Panc1 (cell line): ENCODE measurements around the gene SPIB. TPM values are rescaled to one million over a fixed set of nuclear protein-coding genes. Genes with fewer than 3 reads are reported as not detected.

Source experiments
- ATAC-seq: fragments of 200-7000 bp; cut with Tn5 transposase; 2 replicates; pipeline ENCODE4 v1.9.1; 2020; ENCODE audit warnings: mild to moderate bottlenecking, moderate library complexity
- BruUV-seq: library from RNA; stranded (reverse); fragments of 400-500 nt; replicated peaks from 2 replicates; lab custom pipeline; 2021; lab: Mats Ljungman, UMichigan
- CTCF ChIA-PET: fragments of 300-600 bp; sonication (Branson Sonifier 250); formaldehyde crosslinking; loops from one replicate; lab custom pipeline; 2022; ENCODE audit warnings: antibody characterized with exemption; lab: Charles Lee
- POLR2A ChIA-PET: fragments of 300-600 bp; sonication (Branson Sonifier 250); formaldehyde crosslinking; loops from one replicate; lab custom pipeline; 2022; ENCODE audit warnings: antibody characterized with exemption; lab: Charles Lee
- DNase-seq: peaks from one replicate; pipeline ENCODE4 v3.0.0-alpha.2; 2010; ENCODE audit warnings: low read depth, low spot score
- H3K27ac ChIP-seq: 2 replicates; pipeline ENCODE4 v1.5.1; 2011; ENCODE audit warnings: mild to moderate bottlenecking, low read length, inconsistent platforms
- H3K27me3 ChIP-seq: fragments of 200-500 bp; sonication (Bioruptor generic); 2 replicates; pipeline ENCODE4 v1.6.0; 2014; ENCODE audit warnings: low read length, inconsistent platforms; ENCODE audit not compliant: control insufficient read depth, insufficient read depth
- H3K36me3 ChIP-seq: fragments of 200-500 bp; sonication (Bioruptor generic); 2 replicates; pipeline ENCODE4 v1.5.1; 2014; ENCODE audit warnings: inconsistent platforms, mild to moderate bottlenecking, low read length, moderate library complexity; ENCODE audit not compliant: control insufficient read depth, insufficient read depth
- H3K4me1 ChIP-seq: 2 replicates; pipeline ENCODE4 v1.5.1; 2011; ENCODE audit warnings: inconsistent platforms, mild to moderate bottlenecking, low read length, moderate library complexity; ENCODE audit not compliant: control insufficient read depth, insufficient read depth
- H3K4me3 ChIP-seq, 2 experiments: 2 replicates each; pipeline ENCODE4 v1.5.1; 2011 to 2012; ENCODE audit warnings: low read depth in 2 of 2, low read length in 2 of 2, mild to moderate bottlenecking in 2 of 2, inconsistent platforms in 1 of 2, moderate library complexity in 1 of 2
- H3K9me3 ChIP-seq: fragments of 200-500 bp; sonication (Bioruptor generic); 2 replicates; pipeline ENCODE4 v1.5.1; 2014; ENCODE audit warnings: low read depth, mild to moderate bottlenecking, inconsistent platforms, low read length, moderate library complexity; ENCODE audit not compliant: control insufficient read depth, insufficient read depth
- POLR2AphosphoS5 ChIP-seq: IDR thresholded peaks from 2 replicates; pipeline ENCODE4 v1.6.1; 2012; ENCODE audit warnings: mild to moderate bottlenecking, low read depth, low read length, moderate library complexity
- SIN3A ChIP-seq: IDR thresholded peaks from 2 replicates; pipeline ENCODE4 v1.6.1; 2012; ENCODE audit warnings: low read depth, mild to moderate bottlenecking, low read length, moderate library complexity, borderline replicate concordance; ENCODE audit not compliant: insufficient read depth
- TCF7L2 ChIP-seq: IDR thresholded peaks from 2 replicates; pipeline ENCODE4 v1.6.1; 2011; ENCODE audit warnings: mild to moderate bottlenecking, low read depth, low read length, inconsistent platforms
- in situ Hi-C: cut with HindIII; loops from 2 replicates; pipeline ENCODE4 v1.10.0; 2016; ENCODE audit warnings: low sequenced_read_pairs, low pct_unique_long_range_greater_than_20kb
- intact Hi-C: fragments of 100-400 bp; cut with micrococcal nuclease; formaldehyde crosslinking; loops from one replicate; pipeline ENCODE4 v1.10.0; 2022; ENCODE audit not compliant: unreplicated experiment
- total RNA-seq: library from RNA; stranded (reverse); gene quantifications from one replicate; pipeline ENCODE4 v1.2.1, GENCODE V29; 2021; ENCODE audit not compliant: unreplicated experiment
- TF ChIP-seq, protein P1 (sequence below): fragments of 450-650 bp; IDR thresholded peaks from 2 replicates; pipeline ENCODE4 v1.5.1; 2017; ENCODE audit warnings: mild to moderate bottlenecking
- TF ChIP-seq, protein P2 (sequence below), 2 experiments: IDR thresholded peaks; 2 replicates each; pipeline ENCODE4 v1.6.1; 2011 to 2012; ENCODE audit warnings: low read depth in 2 of 2, control low read depth in 1 of 2, low read length in 1 of 2, mild to moderate bottlenecking in 1 of 2, moderate library complexity in 1 of 2; ENCODE audit not compliant: insufficient read depth in 1 of 2

The SPIB gene
- total RNA-seq, 1 experiment from 2014 or later: not detected

DNA sequence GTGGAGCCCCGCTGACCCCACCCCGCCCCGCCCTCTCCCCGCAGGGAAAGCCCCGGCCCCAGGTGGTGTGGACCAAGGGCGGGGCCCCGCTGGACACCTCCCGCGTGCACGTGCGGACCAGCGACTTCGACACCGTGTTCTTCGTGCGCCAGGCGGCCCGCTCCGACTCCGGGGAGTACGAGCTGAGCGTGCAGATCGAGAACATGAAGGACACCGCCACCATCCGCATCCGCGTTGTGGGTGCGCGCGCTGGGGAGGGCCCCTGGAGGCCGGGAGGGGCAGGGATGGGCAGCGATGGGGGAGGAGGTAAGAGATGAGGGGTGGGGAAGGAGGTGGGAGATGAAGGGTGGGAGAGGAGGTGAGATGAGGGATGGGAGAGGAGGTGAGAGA is 40.3 kb downstream of the SPIB start:
- no peak overlapping the region for H3K4me3 ChIP-seq
- intact Hi-C loops: no loop called here

DNA sequence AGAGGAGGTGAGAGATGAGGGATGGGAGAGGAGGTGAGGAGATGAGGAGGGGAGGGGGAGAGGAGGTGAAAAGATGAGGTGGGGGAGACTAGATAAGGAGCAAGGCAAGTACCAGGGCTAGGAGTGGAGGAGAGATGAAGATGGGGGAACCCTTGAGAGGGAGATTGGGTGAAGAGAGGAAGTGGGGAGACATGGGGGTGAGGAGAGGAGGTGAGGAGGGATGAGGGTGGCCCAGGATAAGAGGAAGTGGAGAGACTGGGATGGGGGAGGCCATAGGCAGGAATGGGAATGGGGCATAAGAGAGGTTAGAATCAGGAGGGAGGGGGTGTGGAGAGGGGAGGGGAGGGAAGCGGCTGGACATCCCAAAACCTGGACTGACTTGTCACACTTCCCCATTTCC is 40.9 kb downstream of the SPIB start:
- H3K9me3 ChIP-seq: no peaks in the 10 kb centered on the region
- H3K27ac ChIP-seq: no peak overlapping the region
- TF ChIP-seq POLR2AphosphoS5: no peak
- TF ChIP-seq SIN3A: no peak
- TF ChIP-seq, protein P1, sequence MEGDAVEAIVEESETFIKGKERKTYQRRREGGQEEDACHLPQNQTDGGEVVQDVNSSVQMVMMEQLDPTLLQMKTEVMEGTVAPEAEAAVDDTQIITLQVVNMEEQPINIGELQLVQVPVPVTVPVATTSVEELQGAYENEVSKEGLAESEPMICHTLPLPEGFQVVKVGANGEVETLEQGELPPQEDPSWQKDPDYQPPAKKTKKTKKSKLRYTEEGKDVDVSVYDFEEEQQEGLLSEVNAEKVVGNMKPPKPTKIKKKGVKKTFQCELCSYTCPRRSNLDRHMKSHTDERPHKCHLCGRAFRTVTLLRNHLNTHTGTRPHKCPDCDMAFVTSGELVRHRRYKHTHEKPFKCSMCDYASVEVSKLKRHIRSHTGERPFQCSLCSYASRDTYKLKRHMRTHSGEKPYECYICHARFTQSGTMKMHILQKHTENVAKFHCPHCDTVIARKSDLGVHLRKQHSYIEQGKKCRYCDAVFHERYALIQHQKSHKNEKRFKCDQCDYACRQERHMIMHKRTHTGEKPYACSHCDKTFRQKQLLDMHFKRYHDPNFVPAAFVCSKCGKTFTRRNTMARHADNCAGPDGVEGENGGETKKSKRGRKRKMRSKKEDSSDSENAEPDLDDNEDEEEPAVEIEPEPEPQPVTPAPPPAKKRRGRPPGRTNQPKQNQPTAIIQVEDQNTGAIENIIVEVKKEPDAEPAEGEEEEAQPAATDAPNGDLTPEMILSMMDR: no peak
- TF ChIP-seq, protein P2, sequence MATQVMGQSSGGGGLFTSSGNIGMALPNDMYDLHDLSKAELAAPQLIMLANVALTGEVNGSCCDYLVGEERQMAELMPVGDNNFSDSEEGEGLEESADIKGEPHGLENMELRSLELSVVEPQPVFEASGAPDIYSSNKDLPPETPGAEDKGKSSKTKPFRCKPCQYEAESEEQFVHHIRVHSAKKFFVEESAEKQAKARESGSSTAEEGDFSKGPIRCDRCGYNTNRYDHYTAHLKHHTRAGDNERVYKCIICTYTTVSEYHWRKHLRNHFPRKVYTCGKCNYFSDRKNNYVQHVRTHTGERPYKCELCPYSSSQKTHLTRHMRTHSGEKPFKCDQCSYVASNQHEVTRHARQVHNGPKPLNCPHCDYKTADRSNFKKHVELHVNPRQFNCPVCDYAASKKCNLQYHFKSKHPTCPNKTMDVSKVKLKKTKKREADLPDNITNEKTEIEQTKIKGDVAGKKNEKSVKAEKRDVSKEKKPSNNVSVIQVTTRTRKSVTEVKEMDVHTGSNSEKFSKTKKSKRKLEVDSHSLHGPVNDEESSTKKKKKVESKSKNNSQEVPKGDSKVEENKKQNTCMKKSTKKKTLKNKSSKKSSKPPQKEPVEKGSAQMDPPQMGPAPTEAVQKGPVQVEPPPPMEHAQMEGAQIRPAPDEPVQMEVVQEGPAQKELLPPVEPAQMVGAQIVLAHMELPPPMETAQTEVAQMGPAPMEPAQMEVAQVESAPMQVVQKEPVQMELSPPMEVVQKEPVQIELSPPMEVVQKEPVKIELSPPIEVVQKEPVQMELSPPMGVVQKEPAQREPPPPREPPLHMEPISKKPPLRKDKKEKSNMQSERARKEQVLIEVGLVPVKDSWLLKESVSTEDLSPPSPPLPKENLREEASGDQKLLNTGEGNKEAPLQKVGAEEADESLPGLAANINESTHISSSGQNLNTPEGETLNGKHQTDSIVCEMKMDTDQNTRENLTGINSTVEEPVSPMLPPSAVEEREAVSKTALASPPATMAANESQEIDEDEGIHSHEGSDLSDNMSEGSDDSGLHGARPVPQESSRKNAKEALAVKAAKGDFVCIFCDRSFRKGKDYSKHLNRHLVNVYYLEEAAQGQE (IDR thresholded peaks at IDR 0.05; ENCODE audit: insufficient read depth in 1 of 2, low read depth in 2 of 2, low read length in 1 of 2): no peak
- TF ChIP-seq TCF7L2: no peak
- BruUV-seq: no TSS peak
- no peak for DNase-seq
- H3K27me3 ChIP-seq: no peaks in the 10 kb centered on the region
- in situ Hi-C loops: no loop called here
- intact Hi-C loops: no loop called here
- POLR2A ChIA-PET: no interaction called here
- no peak for ATAC-seq
- no peak overlapping the region for H3K4me3 ChIP-seq
- no peaks in the 10 kb centered on the region for H3K36me3 ChIP-seq
- CTCF ChIA-PET: no interaction called here
- H3K4me1 ChIP-seq: no peaks in the 10 kb centered on the region; the same call in none of the 2 replicates

More for the DNA sequence above, 40.3 kb downstream of the SPIB start:
- ChIA-PET POLR2A (no interaction called here), CTCF (interaction anchor here (0.7 kb wide), 1 partner anchor 207 kb away, joined by 5 read pairs; no protein-coding TSS in a partner anchor)
- in situ Hi-C loops: no loop called here
- no peak for ATAC-seq
- BruUV-seq: no TSS peak
- TF ChIP-seq, protein P2 (IDR thresholded peaks at IDR 0.05; ENCODE audit: insufficient read depth in 1 of 2, low read depth in 2 of 2, low read length in 1 of 2): no peak
- TF ChIP-seq SIN3A (no peak), POLR2AphosphoS5 (no peak), TCF7L2 (no peak)
- TF ChIP-seq, protein P1: no peak
- Histone ChIP-seq H3K9me3 (no peaks in the 10 kb centered on the region), H3K36me3 (no peaks in the 10 kb centered on the region), H3K4me1 (no peaks in the 10 kb centered on the region; the same call in none of the 2 replicates), H3K27me3 (no peaks in the 10 kb centered on the region), H3K27ac (no peak overlapping the region)
- no peak for DNase-seq
